Measurements from ENCODE around the gene N4BP2L1. TPM values are rescaled to one million over a fixed set of nuclear protein-coding genes. Genes with fewer than 3 reads are reported as not detected.
A peak's percentile ranks its signal among the peaks of the same experiment; 100 is the strongest.

Gene N4BP2L1
- total RNA-seq, 1 experiment from 2014 or later: 14.2 TPM

- H3K27ac ChIP-seq (ENCODE audit: low read length): no peak overlapping the region
- no peaks in the 10 kb centered on the region for H3K79me2 ChIP-seq (ENCODE audit: low read length)
- H3K4me2 ChIP-seq (ENCODE audit: low read depth, low read length, poor library complexity, severe bottlenecking): no peak overlapping the region
- DNase-seq: peak; percentile 64
- no peak overlapping the region for H3K4me3 ChIP-seq (ENCODE audit: low read length)
- H3K9me3 ChIP-seq (ENCODE audit: low read length): peaks cover 3% of the 10 kb centered on the region; the same call in 1 of the 2 replicates
- H3K4me1 ChIP-seq (ENCODE audit: low read length): peaks cover 3% of the 10 kb centered on the region; the same call in 1 of the 2 replicates
- H3K9ac ChIP-seq (ENCODE audit: low read length): no peak overlapping the region
- H3K36me3 ChIP-seq (ENCODE audit: insufficient read depth, low read length): no peaks in the 10 kb centered on the region; the same call in 1 of the 2 replicates
- no peaks in the 10 kb centered on the region for H3K27me3 ChIP-seq (ENCODE audit: low read length)
- H4K20me1 ChIP-seq (ENCODE audit: insufficient read depth, low read depth, low read length): no peaks in the 10 kb centered on the region
- no peaks in the 10 kb centered on the region for H3K9me2 ChIP-seq (replicated peaks; ENCODE audit: insufficient read depth, low read length)
- H2AFZ ChIP-seq (ENCODE audit: low read length): no peak overlapping the region
Observed at GRCh38 chr13:32415019-32415418, 12.9 kb downstream of the N4BP2L1 start.

GRCh38 chr13:32414580-32414979 is 13.3 kb downstream of the N4BP2L1 start:
- no peaks in the 10 kb centered on the region for H3K27me3 ChIP-seq (ENCODE audit: low read length)
- no peak for DNase-seq
- no peak overlapping the region for H3K4me3 ChIP-seq (ENCODE audit: low read length)
- H3K36me3 ChIP-seq (ENCODE audit: insufficient read depth, low read length): no peaks in the 10 kb centered on the region
- peaks cover 3% of the 10 kb centered on the region; the same call in 1 of the 2 replicates for H3K4me1 ChIP-seq (ENCODE audit: low read length)
- H3K27ac ChIP-seq (ENCODE audit: low read length): no peak overlapping the region
- no peak overlapping the region for H2AFZ ChIP-seq (ENCODE audit: low read length)
- no peaks in the 10 kb centered on the region for H3K9me2 ChIP-seq (replicated peaks; ENCODE audit: insufficient read depth, low read length)
- H3K9me3 ChIP-seq (ENCODE audit: low read length): peaks cover under 1% of the 10 kb centered on the region; the same call in 1 of the 2 replicates
- no peak overlapping the region for H3K9ac ChIP-seq (ENCODE audit: low read length)
- no peaks in the 10 kb centered on the region for H4K20me1 ChIP-seq (ENCODE audit: insufficient read depth, low read depth, low read length)
- H3K79me2 ChIP-seq (ENCODE audit: low read length): no peaks in the 10 kb centered on the region
- no peak overlapping the region for H3K4me2 ChIP-seq (ENCODE audit: low read depth, low read length, poor library complexity, severe bottlenecking)

GRCh38 chr13:32413284-32413683 is 14.6 kb downstream of the N4BP2L1 start:
- no peaks in the 10 kb centered on the region for H3K9me3 ChIP-seq (ENCODE audit: low read length)
- H3K79me2 ChIP-seq (ENCODE audit: low read length): no peaks in the 10 kb centered on the region
- no peaks in the 10 kb centered on the region for H3K9me2 ChIP-seq (replicated peaks; ENCODE audit: insufficient read depth, low read length)
- no peak overlapping the region for H3K4me3 ChIP-seq (ENCODE audit: low read length)
- no peaks in the 10 kb centered on the region for H3K27me3 ChIP-seq (ENCODE audit: low read length)
- peaks cover 3% of the 10 kb centered on the region; the same call in 1 of the 2 replicates for H3K4me1 ChIP-seq (ENCODE audit: low read length)
- no peaks in the 10 kb centered on the region for H4K20me1 ChIP-seq (ENCODE audit: insufficient read depth, low read depth, low read length)
- no peaks in the 10 kb centered on the region for H3K36me3 ChIP-seq (ENCODE audit: insufficient read depth, low read length)
- H3K27ac ChIP-seq (ENCODE audit: low read length): no peak overlapping the region
- DNase-seq: no peak
- no peak overlapping the region for H3K9ac ChIP-seq (ENCODE audit: low read length)
- H3K4me2 ChIP-seq (ENCODE audit: low read depth, low read length, poor library complexity, severe bottlenecking): no peak overlapping the region
- H2AFZ ChIP-seq (ENCODE audit: low read length): no peak overlapping the region

- H3K4me1 ChIP-seq (ENCODE audit: low read length): peaks cover 3% of the 10 kb centered on the region; the same call in 1 of the 2 replicates
- no peaks in the 10 kb centered on the region for H3K36me3 ChIP-seq (ENCODE audit: insufficient read depth, low read length)
- H3K27ac ChIP-seq (ENCODE audit: low read length): no peak overlapping the region
- no peaks in the 10 kb centered on the region for H3K79me2 ChIP-seq (ENCODE audit: low read length)
- no peak overlapping the region for H3K4me3 ChIP-seq (ENCODE audit: low read length)
- H2AFZ ChIP-seq (ENCODE audit: low read length): no peak overlapping the region
- no peaks in the 10 kb centered on the region for H3K9me3 ChIP-seq (ENCODE audit: low read length)
- no peaks in the 10 kb centered on the region for H3K27me3 ChIP-seq (ENCODE audit: low read length)
- H3K4me2 ChIP-seq (ENCODE audit: low read depth, low read length, poor library complexity, severe bottlenecking): no peak overlapping the region
- H3K9ac ChIP-seq (ENCODE audit: low read length): no peak overlapping the region
- H3K9me2 ChIP-seq (replicated peaks; ENCODE audit: insufficient read depth, low read length): no peaks in the 10 kb centered on the region
- H4K20me1 ChIP-seq (ENCODE audit: insufficient read depth, low read depth, low read length): no peaks in the 10 kb centered on the region
- DNase-seq: no peak
Observed at GRCh38 chr13:32409561-32410421, 18.1 kb downstream of the N4BP2L1 start.

- no peaks in the 10 kb centered on the region for H4K20me1 ChIP-seq (ENCODE audit: insufficient read depth, low read depth, low read length)
- H3K27ac ChIP-seq (ENCODE audit: low read length): no peak overlapping the region
- no peak overlapping the region for H3K9ac ChIP-seq (ENCODE audit: low read length)
- no peak overlapping the region for H3K4me2 ChIP-seq (ENCODE audit: low read depth, low read length, poor library complexity, severe bottlenecking)
- H2AFZ ChIP-seq (ENCODE audit: low read length): no peak overlapping the region
- peaks cover 3% of the 10 kb centered on the region; the same call in 1 of the 2 replicates for H3K4me1 ChIP-seq (ENCODE audit: low read length)
- H3K36me3 ChIP-seq (ENCODE audit: insufficient read depth, low read length): no peaks in the 10 kb centered on the region
- H3K27me3 ChIP-seq (ENCODE audit: low read length): no peaks in the 10 kb centered on the region
- H3K4me3 ChIP-seq (ENCODE audit: low read length): no peak overlapping the region
- H3K79me2 ChIP-seq (ENCODE audit: low read length): no peaks in the 10 kb centered on the region
- DNase-seq: no peak
- H3K9me3 ChIP-seq (ENCODE audit: low read length): no peaks in the 10 kb centered on the region
- no peaks in the 10 kb centered on the region for H3K9me2 ChIP-seq (replicated peaks; ENCODE audit: insufficient read depth, low read length)
Observed at GRCh38 chr13:32409001-32409313, 19.0 kb downstream of the N4BP2L1 start.

GRCh38 chr13:32408296-32409000 is 19.5 kb downstream of the N4BP2L1 start:
- Histone ChIP-seq H3K4me3 (ENCODE audit: low read length) (no peak overlapping the region), H3K4me1 (ENCODE audit: low read length) (peaks cover 3% of the 10 kb centered on the region; the same call in 1 of the 2 replicates), H3K27me3 (ENCODE audit: low read length) (no peaks in the 10 kb centered on the region), H3K36me3 (ENCODE audit: insufficient read depth, low read length) (no peaks in the 10 kb centered on the region), H2AFZ (ENCODE audit: low read length) (no peak overlapping the region), H3K79me2 (ENCODE audit: low read length) (no peaks in the 10 kb centered on the region), H4K20me1 (ENCODE audit: insufficient read depth, low read depth, low read length) (no peaks in the 10 kb centered on the region), H3K9ac (ENCODE audit: low read length) (no peak overlapping the region), H3K9me2 (replicated peaks; ENCODE audit: insufficient read depth, low read length) (no peaks in the 10 kb centered on the region), H3K27ac (ENCODE audit: low read length) (no peak overlapping the region), H3K4me2 (ENCODE audit: low read depth, low read length, poor library complexity, severe bottlenecking) (no peak overlapping the region), H3K9me3 (ENCODE audit: low read length) (no peaks in the 10 kb centered on the region)
- no peak for DNase-seq

- H3K27ac ChIP-seq (ENCODE audit: low read length): no peak overlapping the region
- H3K9ac ChIP-seq (ENCODE audit: low read length): no peak overlapping the region
- DNase-seq: no peak
- no peaks in the 10 kb centered on the region for H3K9me3 ChIP-seq (ENCODE audit: low read length)
- H3K9me2 ChIP-seq (replicated peaks; ENCODE audit: insufficient read depth, low read length): no peaks in the 10 kb centered on the region
- H4K20me1 ChIP-seq (ENCODE audit: insufficient read depth, low read depth, low read length): no peaks in the 10 kb centered on the region
- H3K4me1 ChIP-seq (ENCODE audit: low read length): peaks cover 3% of the 10 kb centered on the region; the same call in 1 of the 2 replicates
- no peaks in the 10 kb centered on the region for H3K79me2 ChIP-seq (ENCODE audit: low read length)
- no peak overlapping the region for H3K4me2 ChIP-seq (ENCODE audit: low read depth, low read length, poor library complexity, severe bottlenecking)
- H3K27me3 ChIP-seq (ENCODE audit: low read length): no peaks in the 10 kb centered on the region
- no peak overlapping the region for H3K4me3 ChIP-seq (ENCODE audit: low read length)
- no peaks in the 10 kb centered on the region for H3K36me3 ChIP-seq (ENCODE audit: insufficient read depth, low read length)
- H2AFZ ChIP-seq (ENCODE audit: low read length): no peak overlapping the region
Observed at GRCh38 chr13:32407854-32408253, 20.1 kb downstream of the N4BP2L1 start.

- Histone ChIP-seq H3K79me2 (ENCODE audit: low read length) (no peaks in the 10 kb centered on the region), H2AFZ (ENCODE audit: low read length) (no peak overlapping the region), H3K9ac (ENCODE audit: low read length) (no peak overlapping the region), H3K27me3 (ENCODE audit: low read length) (no peaks in the 10 kb centered on the region), H3K9me2 (replicated peaks; ENCODE audit: insufficient read depth, low read length) (no peaks in the 10 kb centered on the region), H3K4me1 (ENCODE audit: low read length) (no peaks in the 10 kb centered on the region), H4K20me1 (ENCODE audit: insufficient read depth, low read depth, low read length) (no peaks in the 10 kb centered on the region), H3K36me3 (ENCODE audit: insufficient read depth, low read length) (peaks cover 10% of the 10 kb centered on the region; the same call in 1 of the 2 replicates), H3K27ac (ENCODE audit: low read length) (no peak overlapping the region), H3K4me3 (ENCODE audit: low read length) (no peak overlapping the region), H3K9me3 (ENCODE audit: low read length) (no peaks in the 10 kb centered on the region), H3K4me2 (ENCODE audit: low read depth, low read length, poor library complexity, severe bottlenecking) (no peak overlapping the region)
- no peak for DNase-seq
Observed at GRCh38 chr13:32403108-32403507, 24.8 kb downstream of the N4BP2L1 start.

All from Karpas-422 (cell line).